Gastrocnemius medialis (tissue), 4 donors: ENCODE measurements around the gene HIRA.

Experiments
- POLR2A ChIP-seq, 2 donors: fragments of 450-650 bp; IDR thresholded peaks; one replicate each; pipeline ENCODE4 v1.6.1; 2017; ENCODE audit warnings: antibody characterized with exemption in 2 of 2, mild to moderate bottlenecking in 2 of 2, moderate library complexity in 2 of 2
- TF ChIP-seq, protein P1 (sequence below), 5 experiments: fragments of 450-650 bp in 3 of 5; fragments of 200-600 bp in 2 of 5; sonication (generic) in 2 of 5; IDR thresholded peaks in 4 of 5; conservative IDR thresholded peaks in 1 of 5; 1 replicate in 4 of 5; 2 replicates in 1 of 5; pipeline ENCODE4 v1.5.1; 2016 to 2019; ENCODE audit warnings: antibody characterized with exemption in 5 of 5, mild to moderate bottlenecking in 3 of 5, moderate library complexity in 3 of 5

GRCh38 chr22:19431649-19432132, at the start of gene HIRA:
- TF ChIP-seq POLR2A (IDR thresholded peaks at IDR 0.05): no peak
- TF ChIP-seq, protein P1, sequence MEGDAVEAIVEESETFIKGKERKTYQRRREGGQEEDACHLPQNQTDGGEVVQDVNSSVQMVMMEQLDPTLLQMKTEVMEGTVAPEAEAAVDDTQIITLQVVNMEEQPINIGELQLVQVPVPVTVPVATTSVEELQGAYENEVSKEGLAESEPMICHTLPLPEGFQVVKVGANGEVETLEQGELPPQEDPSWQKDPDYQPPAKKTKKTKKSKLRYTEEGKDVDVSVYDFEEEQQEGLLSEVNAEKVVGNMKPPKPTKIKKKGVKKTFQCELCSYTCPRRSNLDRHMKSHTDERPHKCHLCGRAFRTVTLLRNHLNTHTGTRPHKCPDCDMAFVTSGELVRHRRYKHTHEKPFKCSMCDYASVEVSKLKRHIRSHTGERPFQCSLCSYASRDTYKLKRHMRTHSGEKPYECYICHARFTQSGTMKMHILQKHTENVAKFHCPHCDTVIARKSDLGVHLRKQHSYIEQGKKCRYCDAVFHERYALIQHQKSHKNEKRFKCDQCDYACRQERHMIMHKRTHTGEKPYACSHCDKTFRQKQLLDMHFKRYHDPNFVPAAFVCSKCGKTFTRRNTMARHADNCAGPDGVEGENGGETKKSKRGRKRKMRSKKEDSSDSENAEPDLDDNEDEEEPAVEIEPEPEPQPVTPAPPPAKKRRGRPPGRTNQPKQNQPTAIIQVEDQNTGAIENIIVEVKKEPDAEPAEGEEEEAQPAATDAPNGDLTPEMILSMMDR (IDR thresholded peaks at IDR 0.05 in 4 of 5, conservative IDR thresholded peaks at IDR 0.05 in 1 of 5): no peak
